Lower leg skin (tissue), 4 donors: Measurements from ENCODE around the gene GNAT3. TPM values are rescaled to one million over a fixed set of nuclear protein-coding genes. Genes with fewer than 3 reads are reported as not detected.

Experiments used
- DNase-seq, 2 donors: peaks; one replicate each; pipeline ENCODE4 v3.0.0-alpha.2; 2019; ENCODE audit warnings: low spot score in 2 of 2
- H3K4me3 ChIP-seq: fragments of 200-600 bp; sonication (generic); 2 replicates; pipeline ENCODE4 v1.5.1; 2017; ENCODE audit warnings: mild to moderate bottlenecking, low read depth; ENCODE audit not compliant: poor library complexity, severe bottlenecking
- POLR2A ChIP-seq, 2 donors: fragments of 450-650 bp; IDR thresholded peaks; one replicate each; pipeline ENCODE4 v1.6.1; 2016 to 2017; ENCODE audit warnings: antibody characterized with exemption in 2 of 2, mild to moderate bottlenecking in 1 of 2, moderate library complexity in 1 of 2
- WGBS, 2 donors: methylation state at CpG; one replicate each; pipeline ENCODE4 v1.1.5; 2018; 5-methylcytosine and 5-hydroxymethylcytosine counted together
- intact Hi-C: fragments of 100-400 bp; cut with DNase I; formaldehyde crosslinking; loops from one replicate; pipeline ENCODE4 v1.15.0; 2023; ENCODE audit warnings: low total_unique reads
- total RNA-seq, 4 donors: library from RNA; depleted of rRNA; stranded (reverse); fragments of >200 nt; gene quantifications; one replicate each; pipeline ENCODE4 v1.1.0, GENCODE V29; 2016
- TF ChIP-seq, protein P1 (sequence below), 3 donors: fragments of 450-650 bp; IDR thresholded peaks; one replicate each; pipeline ENCODE4 v1.5.1; 2016; ENCODE audit warnings: antibody characterized with exemption in 3 of 3, mild to moderate bottlenecking in 3 of 3, moderate library complexity in 2 of 3

Gene GNAT3
- total RNA-seq, 4 donors from 2014 or later: not detected

DNA sequence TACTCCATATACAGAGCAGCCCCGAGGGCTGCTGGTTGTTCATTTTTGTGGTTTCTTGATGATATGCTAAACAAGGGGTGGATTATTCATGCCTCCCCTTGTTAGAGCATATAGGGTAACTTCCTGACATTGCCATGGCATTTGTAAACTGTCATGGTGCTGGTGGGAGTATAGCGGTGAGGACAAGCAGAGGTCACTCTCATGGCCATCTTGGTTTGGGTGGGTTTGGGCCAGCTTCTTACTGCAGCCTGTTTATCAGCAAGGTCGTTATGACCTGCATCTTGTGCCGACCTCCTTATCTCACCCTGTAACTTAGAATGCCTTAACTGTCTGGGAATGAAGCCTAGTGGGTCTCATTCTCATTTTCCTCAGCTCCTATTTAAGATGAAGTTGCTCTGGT lies 31.3 kb downstream of the GNAT3 start:
- WGBS, 2 donors: 76% methylated on average over 4 of the region's 4 CpGs
- TF ChIP-seq POLR2A (IDR thresholded peaks at IDR 0.05): no peak
- TF ChIP-seq, protein P1, sequence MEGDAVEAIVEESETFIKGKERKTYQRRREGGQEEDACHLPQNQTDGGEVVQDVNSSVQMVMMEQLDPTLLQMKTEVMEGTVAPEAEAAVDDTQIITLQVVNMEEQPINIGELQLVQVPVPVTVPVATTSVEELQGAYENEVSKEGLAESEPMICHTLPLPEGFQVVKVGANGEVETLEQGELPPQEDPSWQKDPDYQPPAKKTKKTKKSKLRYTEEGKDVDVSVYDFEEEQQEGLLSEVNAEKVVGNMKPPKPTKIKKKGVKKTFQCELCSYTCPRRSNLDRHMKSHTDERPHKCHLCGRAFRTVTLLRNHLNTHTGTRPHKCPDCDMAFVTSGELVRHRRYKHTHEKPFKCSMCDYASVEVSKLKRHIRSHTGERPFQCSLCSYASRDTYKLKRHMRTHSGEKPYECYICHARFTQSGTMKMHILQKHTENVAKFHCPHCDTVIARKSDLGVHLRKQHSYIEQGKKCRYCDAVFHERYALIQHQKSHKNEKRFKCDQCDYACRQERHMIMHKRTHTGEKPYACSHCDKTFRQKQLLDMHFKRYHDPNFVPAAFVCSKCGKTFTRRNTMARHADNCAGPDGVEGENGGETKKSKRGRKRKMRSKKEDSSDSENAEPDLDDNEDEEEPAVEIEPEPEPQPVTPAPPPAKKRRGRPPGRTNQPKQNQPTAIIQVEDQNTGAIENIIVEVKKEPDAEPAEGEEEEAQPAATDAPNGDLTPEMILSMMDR (IDR thresholded peaks at IDR 0.05): no peak
- DNase-seq: no peak
- no peak overlapping the region for H3K4me3 ChIP-seq
- intact Hi-C loops: no loop called here

DNA sequence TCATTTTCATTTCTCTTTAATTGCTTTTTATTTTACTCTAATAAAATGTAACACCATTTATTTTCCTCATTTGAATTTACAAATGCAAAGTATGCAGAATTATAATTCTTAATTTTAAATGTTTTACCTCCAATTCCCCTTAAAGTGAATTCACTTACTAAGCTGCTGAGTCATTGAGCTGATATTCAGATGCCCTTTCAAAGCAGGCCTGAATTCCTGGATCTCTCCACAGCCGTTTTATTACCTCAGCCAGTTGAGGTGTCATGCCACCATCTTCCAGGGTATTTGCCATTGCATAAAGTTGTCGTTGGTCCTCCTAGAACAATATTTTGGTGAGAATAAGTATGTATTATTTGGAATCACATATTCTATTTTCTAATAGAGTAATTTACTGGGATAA lies 33.2 kb downstream of the GNAT3 start:
- DNase-seq: no peak
- H3K4me3 ChIP-seq: no peak overlapping the region
- intact Hi-C loops: no loop called here
- TF ChIP-seq, protein P1 (IDR thresholded peaks at IDR 0.05): no peak
- TF ChIP-seq POLR2A (IDR thresholded peaks at IDR 0.05): no peak
- WGBS, 2 donors: 70 to 72% methylated on average over 2 of the region's 2 CpGs

DNA sequence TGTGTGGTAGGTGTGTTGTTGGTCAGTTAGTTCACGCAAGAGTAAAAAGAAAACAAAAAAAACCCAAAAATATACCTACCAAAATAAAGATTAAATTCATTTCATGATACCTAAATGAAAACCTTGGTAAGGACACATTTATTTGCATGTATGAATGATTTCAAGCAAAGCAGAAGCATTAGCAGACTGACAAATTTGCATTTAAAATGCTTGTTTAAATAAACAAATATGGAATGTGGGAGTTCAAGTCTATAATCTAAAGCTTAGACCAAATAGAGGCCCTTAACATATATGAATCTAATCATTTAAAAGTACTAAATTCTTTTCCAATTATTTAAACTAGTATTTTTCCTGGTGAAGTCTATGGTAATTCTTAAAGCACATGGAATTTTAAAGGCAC lies 35.8 kb downstream of the GNAT3 start:
- no peak for DNase-seq
- H3K4me3 ChIP-seq: no peak overlapping the region
- no peak for TF ChIP-seq POLR2A (IDR thresholded peaks at IDR 0.05)
- TF ChIP-seq, protein P1 (IDR thresholded peaks at IDR 0.05): no peak
- 92 to 95% methylated on average over 1 of the region's 1 CpG for WGBS, 2 donors
- intact Hi-C loops: no loop called here

DNA sequence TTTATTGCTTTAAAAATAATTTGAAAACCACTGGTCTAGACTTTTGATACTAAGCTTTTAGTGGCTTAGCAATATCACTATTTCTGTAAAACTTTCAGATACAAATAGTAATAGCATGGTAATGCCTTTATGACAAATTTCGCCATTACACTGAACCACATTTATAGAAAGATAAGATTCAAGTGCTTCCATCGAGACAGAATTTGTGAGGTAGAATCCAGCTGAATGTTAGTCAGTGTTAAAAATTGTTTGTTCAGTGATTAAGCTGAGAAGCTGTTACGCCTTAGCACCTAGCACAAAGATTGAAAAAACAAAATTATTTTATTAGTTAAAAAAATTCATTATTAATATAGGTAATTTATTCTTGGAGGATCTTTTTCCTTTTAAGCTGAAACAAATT lies 36.5 kb downstream of the GNAT3 start:
- no peak overlapping the region for H3K4me3 ChIP-seq
- WGBS, 2 donors: 94 to 97% methylated on average over 3 of the region's 3 CpGs
- DNase-seq: no peak
- intact Hi-C loops: no loop called here
- no peak for TF ChIP-seq POLR2A (IDR thresholded peaks at IDR 0.05)
- TF ChIP-seq, protein P1 (IDR thresholded peaks at IDR 0.05): no peak

DNA sequence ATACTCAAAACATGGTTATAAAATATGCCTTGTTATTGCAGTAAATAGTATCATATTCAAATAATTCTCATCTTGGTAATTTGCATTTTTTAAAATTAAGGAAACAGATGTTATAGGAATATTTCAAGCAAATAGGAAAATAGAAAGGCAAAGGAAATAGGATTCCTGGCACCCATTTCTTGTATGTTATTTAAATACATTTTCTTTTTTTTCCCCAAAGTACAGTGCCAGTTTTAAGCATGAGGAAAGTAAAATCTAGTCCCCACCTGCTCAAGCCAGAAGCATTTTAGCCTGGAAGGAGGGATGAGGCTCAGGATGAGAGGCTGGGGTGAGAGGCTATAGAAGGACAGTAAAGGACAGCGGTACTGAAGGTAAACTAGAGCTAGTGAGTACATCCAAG lies 38.1 kb downstream of the GNAT3 start:
- TF ChIP-seq, protein P1 (IDR thresholded peaks at IDR 0.05): no peak
- TF ChIP-seq POLR2A (IDR thresholded peaks at IDR 0.05): no peak
- WGBS, 2 donors: 97 to 100% methylated on average over 1 of the region's 1 CpG
- intact Hi-C loops: no loop called here
- DNase-seq: no peak
- no peak overlapping the region for H3K4me3 ChIP-seq

DNA sequence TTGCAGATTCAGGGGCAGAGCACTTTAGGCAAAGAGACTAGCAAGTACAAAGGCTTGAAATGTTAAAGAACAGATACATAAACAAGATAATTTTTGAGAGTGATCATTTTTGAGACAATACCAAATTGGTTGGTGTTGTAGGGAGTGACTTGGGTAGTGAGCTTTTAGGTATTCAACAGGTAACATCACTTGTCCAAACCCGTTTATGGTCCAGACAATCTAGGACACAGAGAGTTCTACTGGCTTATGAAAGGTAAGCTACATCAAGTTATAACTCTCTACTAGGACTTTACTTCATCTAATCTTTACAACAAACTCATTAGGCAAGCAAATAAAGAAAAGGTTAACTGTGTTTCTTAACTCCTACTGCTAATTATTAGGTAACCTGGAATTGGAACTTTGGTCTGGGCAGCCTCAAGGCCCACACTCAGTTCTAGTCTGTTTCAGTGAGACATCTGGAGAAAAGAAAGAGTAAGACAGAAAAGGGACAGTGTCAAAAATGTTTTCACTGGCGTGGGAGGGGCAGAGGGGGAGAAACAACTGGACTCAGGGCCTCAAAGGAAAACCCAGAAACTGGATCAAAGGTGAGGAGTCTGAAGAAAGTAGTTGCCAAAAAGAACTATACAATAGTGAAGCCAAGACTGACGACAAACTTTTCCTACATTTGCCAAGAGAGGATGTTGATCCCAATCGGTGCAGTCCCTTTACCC lies 39.2 kb downstream of the GNAT3 start:
- WGBS, 2 donors: 33 to 34% methylated on average over 4 of the region's 4 CpGs
- TF ChIP-seq, protein P1 (IDR thresholded peaks at IDR 0.05): no peak
- TF ChIP-seq POLR2A (IDR thresholded peaks at IDR 0.05): no peak
- no peak overlapping the region for H3K4me3 ChIP-seq
- intact Hi-C loops: no loop called here
- DNase-seq: no peak
